Iris pigment epithelial cell (primary cell): Measurements from ENCODE around the gene YTHDC1.
"Not testable (repeated sequence)": the region's sequence is repeated elsewhere in the genome, so short reads cannot be mapped to it uniquely, and the experiment has no call there.

ENCODE experiments used
- DNase-seq: peaks from one replicate; pipeline ENCODE4 v3.0.0-alpha.2; 2011; ENCODE audit warnings: low read depth

YTHDC1 gene

GRCh38 chr4:68349649-68350360 is at the start of gene YTHDC1:
YTHDC1 (minus strand) TSS chr4:68350090; CDS start chr4:68349753, 337 bp downstream.
- peak; percentile 97 for DNase-seq

GRCh38 chr4:68399306-68399705 is 49.4 kb upstream of the YTHDC1 start:
- no peak for DNase-seq

DNA sequence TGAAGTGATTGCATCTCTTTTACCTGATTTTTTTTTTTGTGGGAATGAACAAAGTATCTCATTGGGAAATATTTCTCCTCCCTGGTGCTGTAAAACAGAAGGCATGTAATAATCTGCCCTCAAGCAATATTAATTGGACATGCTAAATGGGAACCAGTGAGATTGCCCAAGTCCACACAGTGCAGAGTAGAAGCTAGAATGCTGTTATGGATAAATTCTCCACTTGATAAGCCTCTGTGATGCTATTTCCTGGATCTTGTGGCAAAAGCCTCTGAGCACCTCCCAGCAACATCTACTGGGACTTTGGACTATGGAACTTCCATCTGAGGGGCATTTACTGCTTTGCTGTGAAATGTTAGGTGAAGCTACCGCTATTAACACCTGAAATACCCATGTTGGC is 46.9 kb upstream of the YTHDC1 start:
- DNase-seq: no peak

- DNase-seq: no peak
Measured at GRCh38 chr4:68391436-68391835, 41.5 kb upstream of the YTHDC1 start.

GRCh38 chr4:68390205-68390935 is 40.5 kb upstream of the YTHDC1 start:
- no peak for DNase-seq

DNA sequence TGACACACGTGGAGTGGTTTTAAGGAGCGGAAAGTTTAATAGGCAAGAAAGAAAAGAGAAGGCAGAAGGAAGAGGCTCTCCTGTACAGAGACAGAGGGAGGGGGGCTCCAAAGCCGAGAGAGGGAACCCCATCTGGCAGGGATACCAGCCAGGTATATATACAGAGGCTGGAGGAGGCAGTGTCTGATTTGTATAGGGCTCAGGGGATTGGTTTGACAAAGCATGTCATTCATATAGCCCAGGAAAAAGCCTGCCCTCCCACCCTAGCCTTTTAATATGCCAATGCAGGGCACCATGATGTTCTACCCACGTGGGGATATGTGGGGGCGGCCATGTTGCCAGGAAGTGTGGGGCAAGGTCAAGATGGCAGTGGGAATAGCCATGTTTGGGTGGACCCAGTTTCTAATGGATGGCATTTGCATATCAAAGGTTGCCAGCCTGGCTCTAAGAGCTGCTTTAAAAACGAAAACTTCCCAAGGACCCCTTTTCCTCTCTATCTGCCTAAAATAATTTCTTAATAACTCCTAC is 39.6 kb upstream of the YTHDC1 start:
- not testable (repeated sequence) for DNase-seq

- DNase-seq: no peak
Measured at GRCh38 chr4:68388347-68388865, 38.5 kb upstream of the YTHDC1 start.

- no peak for DNase-seq
Measured at GRCh38 chr4:68385267-68385666, 35.4 kb upstream of the YTHDC1 start.

DNA sequence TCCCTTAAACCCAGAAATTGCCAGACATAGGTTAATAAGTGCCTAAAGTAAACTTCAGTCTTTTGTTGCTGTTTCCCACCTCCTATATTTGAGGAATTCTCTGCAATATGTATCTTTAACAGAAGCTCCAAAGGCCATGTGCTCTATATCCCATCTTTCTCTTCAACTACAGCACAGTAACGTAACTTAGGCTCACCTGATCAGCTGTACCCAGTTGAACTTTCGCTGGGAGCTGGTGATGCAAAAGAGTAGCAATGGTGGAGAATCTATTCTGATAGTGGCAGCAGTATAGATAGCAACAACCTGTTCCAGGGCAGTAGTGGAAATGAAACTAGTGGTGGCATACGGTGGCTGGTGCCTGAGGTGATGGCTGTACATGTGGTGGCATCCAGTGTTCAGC is 33.2 kb upstream of the YTHDC1 start:
- DNase-seq: no peak

DNA sequence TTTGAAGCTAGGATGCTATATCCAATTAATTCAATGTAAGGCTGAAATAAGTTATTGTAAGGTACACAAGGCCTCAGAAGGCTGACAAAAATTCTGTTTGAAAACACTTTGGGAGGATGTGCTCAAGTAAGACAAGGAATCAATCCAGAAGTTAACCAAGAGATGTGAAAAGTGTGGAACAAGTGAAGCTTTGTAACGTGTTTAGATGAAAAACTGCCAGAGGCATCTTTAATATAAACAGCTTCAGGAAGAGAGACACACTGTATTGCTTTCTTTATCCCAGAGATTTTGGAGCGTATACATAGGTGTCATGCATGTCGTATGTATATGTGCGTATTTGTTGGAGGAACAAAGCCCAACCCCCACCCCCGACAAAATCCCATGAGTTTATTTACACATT is 28.3 kb upstream of the YTHDC1 start:
- no peak for DNase-seq

GRCh38 chr4:68375667-68376559 is 26.0 kb upstream of the YTHDC1 start:
- peak; percentile 59 for DNase-seq

- DNase-seq: peak; percentile 79
Measured at GRCh38 chr4:68373513-68373912, 23.6 kb upstream of the YTHDC1 start.

- DNase-seq: peak; percentile 33
Measured at GRCh38 chr4:68372588-68372987, 22.7 kb upstream of the YTHDC1 start.

DNA sequence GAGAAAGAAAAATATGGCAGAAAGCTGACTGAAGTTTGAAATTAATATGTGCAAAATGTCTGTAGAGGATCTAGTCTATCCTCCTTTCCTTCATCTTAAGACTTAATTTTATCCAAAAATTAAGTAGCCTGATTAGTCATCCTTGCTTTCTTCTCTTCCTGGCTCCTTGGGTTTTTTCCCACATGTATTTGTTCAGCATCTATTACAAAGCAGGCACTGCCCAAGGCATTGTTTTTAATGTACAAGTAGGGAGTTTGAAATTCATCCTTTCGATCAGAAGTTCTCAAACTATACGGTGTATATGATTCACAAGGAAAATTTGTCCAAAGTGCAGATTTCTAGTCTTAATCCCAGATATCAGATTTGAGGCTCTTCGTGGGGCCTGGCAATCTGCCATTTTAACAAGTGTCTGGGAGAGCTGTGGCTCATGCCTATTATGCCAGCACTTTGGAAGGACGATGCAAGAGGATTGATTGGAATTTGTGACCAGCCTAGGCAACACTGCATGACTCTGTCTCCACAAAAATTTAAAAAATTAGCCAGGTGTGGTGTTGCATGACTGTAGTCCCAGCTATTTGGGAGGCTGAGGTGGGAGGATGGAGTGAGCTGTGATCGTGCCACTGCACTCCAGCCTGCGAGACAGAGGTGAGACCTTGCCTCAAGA is 19.4 kb upstream of the YTHDC1 start:
- DNase-seq: no peak

GRCh38 chr4:68368691-68369131 is 18.8 kb upstream of the YTHDC1 start:
- DNase-seq: peak; percentile 74

GRCh38 chr4:68367835-68368234 is 17.9 kb upstream of the YTHDC1 start:
- no peak for DNase-seq

DNA sequence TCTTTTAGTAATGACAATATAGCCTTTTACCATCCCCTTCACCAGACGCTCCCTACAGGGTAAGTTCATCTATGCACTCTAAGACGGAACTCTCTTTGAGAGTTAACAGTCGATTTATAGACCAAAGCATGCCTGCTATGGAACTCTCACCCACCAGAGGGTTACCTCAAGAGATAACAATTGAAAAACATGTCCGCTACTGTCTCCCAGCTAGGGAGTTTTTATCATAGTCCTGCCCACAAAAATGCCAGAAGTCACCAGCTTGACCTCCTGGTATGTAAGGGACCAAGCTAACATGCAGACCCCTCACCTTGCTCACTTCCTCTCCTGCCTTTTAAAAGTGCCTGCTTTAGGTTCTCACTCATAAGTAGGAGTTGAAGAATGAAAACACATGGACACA is 16.7 kb upstream of the YTHDC1 start:
- DNase-seq: peak; percentile 54

- no peak for DNase-seq
Measured at GRCh38 chr4:68365068-68365467, 15.2 kb upstream of the YTHDC1 start.

GRCh38 chr4:68361146-68361589 is 11.3 kb upstream of the YTHDC1 start:
- DNase-seq: peak; percentile 87

GRCh38 chr4:68360231-68360968 is 10.5 kb upstream of the YTHDC1 start:
- no peak for DNase-seq

DNA sequence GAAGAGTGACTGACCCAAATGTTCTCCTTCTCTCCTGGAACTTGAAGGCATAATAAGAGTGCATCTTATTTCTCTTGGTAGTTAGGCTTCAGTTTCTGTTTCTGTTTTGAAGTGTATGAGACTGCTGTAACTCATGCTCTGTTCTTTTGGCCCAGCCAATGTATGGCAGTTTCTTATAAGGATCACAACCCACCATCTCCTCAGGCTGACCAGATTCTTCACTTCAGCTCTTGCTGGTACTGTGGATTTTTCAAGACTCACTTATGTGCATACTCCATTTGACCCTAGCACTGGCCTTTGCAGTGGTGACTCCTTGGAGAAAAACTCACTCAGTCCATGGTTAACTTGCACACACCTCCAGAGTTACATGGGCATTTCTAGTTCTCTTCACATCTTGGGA is 9.6 kb upstream of the YTHDC1 start:
- no peak for DNase-seq
